Measurements from ENCODE around the gene ST3GAL2.
"Not testable (repeated sequence)": the region's sequence is repeated elsewhere in the genome, so short reads cannot be mapped to it uniquely, and the experiment has no call there.

Gene ST3GAL2

GRCh38 chr16:70412385-70412784 lies 26.5 kb downstream of the ST3GAL2 start:
- TF ChIP-seq CTCF (conservative IDR thresholded peaks at IDR 0.05; ENCODE audit: low read depth), result no peak
- no peak for DNase-seq (ENCODE audit: low spot score)
- CTCF ChIA-PET, result interaction anchor here (1.1 kb wide), 1 partner anchor 10 kb away, joined by 3 read pairs; no protein-coding TSS in a partner anchor
- H3K27ac ChIP-seq, result no peak overlapping the region
- POLR2A ChIA-PET (ENCODE audit: low non-redundant PET), result interaction anchor here (0.6 kb wide), 1 partner anchor 52 kb away, joined by 6 read pairs; no protein-coding TSS in a partner anchor

DNA sequence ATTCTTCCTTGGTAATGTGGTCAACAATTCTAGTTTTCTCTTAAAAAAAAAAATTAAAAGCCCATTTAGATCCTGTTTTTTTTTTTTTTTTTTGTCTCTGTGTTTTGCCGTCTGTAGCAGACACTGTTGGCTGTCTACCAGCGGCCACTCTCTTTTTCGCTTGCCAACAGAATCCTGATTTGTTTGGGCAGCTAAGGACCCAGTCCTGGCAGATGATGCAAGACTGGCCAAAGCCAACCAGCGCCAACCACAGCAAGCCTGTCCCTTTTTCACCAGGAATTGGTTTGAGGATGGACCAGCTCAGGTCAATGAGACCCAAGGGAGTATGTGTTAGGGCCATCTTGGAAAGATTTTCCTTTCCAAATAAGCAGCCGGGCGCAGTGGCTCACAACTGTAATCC lies 28.2 kb downstream of the ST3GAL2 start:
- POLR2A ChIA-PET (ENCODE audit: low non-redundant PET), result interaction anchor here (0.5 kb wide), 1 partner anchor 32 kb away, joined by 3 read pairs; no protein-coding TSS in a partner anchor
- no peak for DNase-seq (ENCODE audit: low spot score)
- no peak for TF ChIP-seq CTCF (conservative IDR thresholded peaks at IDR 0.05; ENCODE audit: low read depth)
- peak overlapping the region; percentile 23; the same call in 1 of the 2 replicates for H3K27ac ChIP-seq
- CTCF ChIA-PET, result no interaction called here

GRCh38 chr16:70407811-70408274 lies 31.1 kb downstream of the ST3GAL2 start:
- CTCF ChIA-PET, result interaction anchor here (0.6 kb wide), 1 partner anchor 16 kb away, joined by 6 read pairs; no protein-coding TSS in a partner anchor
- no peak for TF ChIP-seq CTCF (conservative IDR thresholded peaks at IDR 0.05; ENCODE audit: low read depth)
- no peak overlapping the region for H3K27ac ChIP-seq
- DNase-seq (ENCODE audit: low spot score), result no peak
- POLR2A ChIA-PET (ENCODE audit: low non-redundant PET), result no interaction called here

DNA sequence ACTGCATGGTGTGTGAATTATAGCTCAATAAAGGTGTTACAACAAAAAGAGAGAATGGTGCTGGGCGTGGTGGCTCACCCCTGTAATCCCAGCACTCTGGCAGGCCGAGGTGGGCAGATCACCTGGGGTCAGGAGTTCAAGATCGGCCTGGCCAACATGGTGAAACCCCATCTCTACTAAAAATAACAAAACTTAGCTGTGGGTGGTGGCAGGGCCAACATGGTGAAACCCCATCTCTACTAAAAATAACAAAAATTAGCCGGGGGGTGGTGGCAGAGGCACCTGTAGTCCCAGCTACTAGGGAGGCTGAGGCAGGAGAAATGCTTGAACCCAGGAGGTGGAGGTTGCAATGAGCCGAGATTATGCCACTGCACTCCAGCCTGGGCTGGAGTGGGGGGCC lies 32.8 kb downstream of the ST3GAL2 start:
- CTCF ChIA-PET, result interaction anchor here (0.8 kb wide), 1 partner anchor 28 kb away, joined by 4 read pairs; no protein-coding TSS in a partner anchor
- H3K27ac ChIP-seq; POLR2A ChIA-PET (ENCODE audit: low non-redundant PET); DNase-seq (ENCODE audit: low spot score): not testable (repeated sequence)

- DNase-seq (ENCODE audit: low spot score), result no peak
- peak overlapping the region; percentile 81 for H3K27ac ChIP-seq
- ChIA-PET POLR2A (ENCODE audit: low non-redundant PET) (no interaction called here), CTCF (interaction anchor here (0.6 kb wide), 1 partner anchor 16 kb away, joined by 5 read pairs; no protein-coding TSS in a partner anchor)
- no peak for TF ChIP-seq CTCF (conservative IDR thresholded peaks at IDR 0.05; ENCODE audit: low read depth)
These were observed 35.8 kb downstream of the ST3GAL2 start for GRCh38 chr16:70402916-70403659.

- CTCF ChIA-PET, result no interaction called here
- TF ChIP-seq CTCF (conservative IDR thresholded peaks at IDR 0.05; ENCODE audit: low read depth), result no peak
- peak overlapping the region; percentile 9 for H3K27ac ChIP-seq
- POLR2A ChIA-PET (ENCODE audit: low non-redundant PET), result no interaction called here
- DNase-seq (ENCODE audit: low spot score), result no peak
These were observed 38.9 kb downstream of the ST3GAL2 start for GRCh38 chr16:70399951-70400350.

DNA sequence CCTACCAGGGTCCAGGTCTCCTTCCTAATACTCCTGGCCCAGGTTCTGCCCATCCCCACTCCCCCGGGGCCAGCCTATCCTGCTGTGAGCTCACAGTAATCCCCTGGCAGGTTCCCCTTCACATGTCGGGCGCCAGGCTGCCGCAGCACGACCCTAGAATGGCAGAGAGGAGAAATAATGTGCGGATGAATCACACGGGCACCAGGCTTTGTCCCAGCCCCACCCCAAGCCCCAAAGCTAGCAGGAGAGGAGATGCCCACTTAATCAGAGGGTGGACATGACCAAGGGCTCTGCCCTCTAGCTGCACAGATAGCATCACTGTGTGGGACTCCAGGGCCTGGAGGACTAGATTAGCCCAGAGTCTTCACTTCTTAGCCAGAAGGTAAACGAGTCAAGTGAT lies 39.5 kb downstream of the ST3GAL2 start:
- ChIA-PET POLR2A (ENCODE audit: low non-redundant PET) (no interaction called here), CTCF (no interaction called here)
- DNase-seq (ENCODE audit: low spot score), result no peak
- TF ChIP-seq CTCF (conservative IDR thresholded peaks at IDR 0.05; ENCODE audit: low read depth), result no peak
- H3K27ac ChIP-seq, result peak overlapping the region; percentile 9; the same call in 1 of the 2 replicates

Data from RWPE1 (cell line).